Neural crest cell (in vitro differentiated cells): Measurements from ENCODE around the gene NPY. TPM values are rescaled to one million over a fixed set of nuclear protein-coding genes. Genes with fewer than 3 reads are reported as not detected.

Source experiments
- DNase-seq: peaks from one replicate; pipeline ENCODE4 v3.0.0; 2021; ENCODE audit warnings: low read depth, mixed read lengths, low spot score
- H3K27ac Mint-ChIP-seq: one replicate; pipeline ENCODE4 v1.8.0; 2021; ENCODE audit warnings: mild to moderate bottlenecking, mixed read lengths; ENCODE audit not compliant: unreplicated experiment
- H3K27me3 Mint-ChIP-seq: 2 replicates; pipeline ENCODE4 v1.8.0; 2021; ENCODE audit warnings: low read depth, mild to moderate bottlenecking, mixed read lengths
- H3K36me3 Mint-ChIP-seq: 2 replicates; pipeline ENCODE4 v1.8.0; 2021; ENCODE audit warnings: low read depth, mild to moderate bottlenecking, mixed read lengths
- H3K4me1 Mint-ChIP-seq: 2 replicates; pipeline ENCODE4 v1.8.0; 2021; ENCODE audit warnings: mixed read lengths
- H3K4me3 Mint-ChIP-seq: one replicate; pipeline ENCODE4 v1.8.0; 2021; ENCODE audit warnings: mild to moderate bottlenecking, mixed read lengths
- H3K9me3 Mint-ChIP-seq: 2 replicates; pipeline ENCODE4 v1.8.0; 2021; ENCODE audit warnings: mixed read lengths
- CTCF ChIP-seq: fragments of 200-600 bp; sonication (generic); conservative IDR thresholded peaks from 2 replicates; pipeline ENCODE4 v1.5.0; 2021; ENCODE audit warnings: antibody characterized with exemption, mild to moderate bottlenecking
- total RNA-seq: library from RNA; stranded (reverse); gene quantifications from 2 replicates; pipeline ENCODE4 v1.2.1, GENCODE V29; 2021

Gene NPY
- total RNA-seq, 1 donor from 2014 or later = not detected

GRCh38 chr7:24337180-24337579, 53.2 kb downstream of the NPY start:
- H3K27me3 Mint-ChIP-seq = peaks cover 19% of the 10 kb centered on the region
- DNase-seq = peak; percentile 14

GRCh38 chr7:24339575-24339974, 55.6 kb downstream of the NPY start:
- no peaks in the 10 kb centered on the region for H3K9me3 Mint-ChIP-seq

More at GRCh38 chr7:24337180-24337579, 53.2 kb downstream of the NPY start:
- Mint-ChIP-seq H3K4me3 (peak overlapping the region; percentile 69), H3K4me1 (peaks cover 23% of the 10 kb centered on the region), H3K9me3 (peaks cover 9% of the 10 kb centered on the region), H3K36me3 (no peaks in the 10 kb centered on the region), H3K27ac (no peak overlapping the region)
- no peak for TF ChIP-seq CTCF

GRCh38 chr7:24340727-24341126, 56.7 kb downstream of the NPY start:
- Mint-ChIP-seq H3K4me1 (peaks cover 23% of the 10 kb centered on the region), H3K27ac (no peak overlapping the region), H3K36me3 (no peaks in the 10 kb centered on the region), H3K4me3 (no peak overlapping the region), H3K9me3 (no peaks in the 10 kb centered on the region), H3K27me3 (peaks cover 19% of the 10 kb centered on the region)
- TF ChIP-seq CTCF = no peak
- DNase-seq = no peak

More at GRCh38 chr7:24339575-24339974, 55.6 kb downstream of the NPY start:
- Mint-ChIP-seq H3K4me3 (no peak overlapping the region), H3K27ac (no peak overlapping the region), H3K4me1 (peaks cover 23% of the 10 kb centered on the region), H3K36me3 (no peaks in the 10 kb centered on the region), H3K27me3 (peaks cover 19% of the 10 kb centered on the region)
- TF ChIP-seq CTCF = no peak
- no peak for DNase-seq
